Karpas-422 (cell line): ENCODE measurements around the gene AKR1A1. TPM values are rescaled to one million over a fixed set of nuclear protein-coding genes. Genes with fewer than 3 reads are reported as not detected.
"Not testable (repeated sequence)": the region's sequence is repeated elsewhere in the genome, so short reads cannot be mapped to it uniquely, and the experiment has no call there.

ENCODE experiments used
- DNase-seq: peaks from one replicate; pipeline ENCODE4 v3.0.0-alpha.2; 2015
- H2AFZ ChIP-seq: fragments of 200-600 bp; sonication (generic); 2 replicates; pipeline ENCODE4 v1.6.1; 2014; ENCODE audit warnings: antibody characterized with exemption, low read length, mixed read lengths
- H3K27ac ChIP-seq: fragments of 200-600 bp; sonication (generic); 2 replicates; pipeline ENCODE4 v1.5.1; 2014; ENCODE audit warnings: mild to moderate bottlenecking, low read length, moderate library complexity
- H3K27me3 ChIP-seq: fragments of 200-600 bp; sonication (generic); 2 replicates; pipeline ENCODE4 v1.6.1; 2014; ENCODE audit warnings: low read length, mixed read lengths
- H3K36me3 ChIP-seq: fragments of 200-600 bp; sonication (generic); 2 replicates; pipeline ENCODE4 v1.6.1; 2014; ENCODE audit warnings: low read length, mixed read lengths; ENCODE audit not compliant: insufficient read depth
- H3K4me1 ChIP-seq: fragments of 200-600 bp; sonication (generic); 2 replicates; pipeline ENCODE4 v1.6.1; 2014; ENCODE audit warnings: mild to moderate bottlenecking, low read length, mixed read lengths
- H3K4me2 ChIP-seq: fragments of 200-600 bp; sonication (generic); 2 replicates; pipeline ENCODE4 v1.6.1; 2014; ENCODE audit warnings: low read length, low read depth, mild to moderate bottlenecking; ENCODE audit not compliant: poor library complexity, severe bottlenecking
- H3K4me3 ChIP-seq: fragments of 200-600 bp; sonication (generic); 2 replicates; pipeline ENCODE4 v1.5.1; 2014; ENCODE audit warnings: mild to moderate bottlenecking, antibody characterized with exemption, low read length, mixed read lengths
- H3K79me2 ChIP-seq: fragments of 200-600 bp; sonication (generic); 2 replicates; pipeline ENCODE4 v1.6.1; 2014; ENCODE audit warnings: mild to moderate bottlenecking, low read length, mixed read lengths
- H3K9ac ChIP-seq: fragments of 200-600 bp; sonication (generic); 2 replicates; pipeline ENCODE4 v1.6.0; 2014; ENCODE audit warnings: low read length
- H3K9me2 ChIP-seq: fragments of 200-600 bp; sonication (generic), shearing (Covaris generic); replicated peaks from 2 replicates; pipeline ENCODE4 v1.6.0; 2014; ENCODE audit warnings: mild to moderate bottlenecking, low read length, moderate library complexity; ENCODE audit not compliant: insufficient read depth
- H3K9me3 ChIP-seq: fragments of 300-700, 200-600 bp; sonication (generic); 2 replicates; pipeline ENCODE4 v1.6.1; 2014; ENCODE audit warnings: low read length, mixed read lengths
- H4K20me1 ChIP-seq: fragments of 200-600 bp; sonication (generic); 2 replicates; pipeline ENCODE4 v1.6.1; 2014; ENCODE audit warnings: mild to moderate bottlenecking, antibody characterized with exemption, low read length, low read depth; ENCODE audit not compliant: insufficient read depth
- total RNA-seq: library from RNA; depleted of rRNA; stranded (reverse); fragments of >200 nt; shearing (Covaris generic); gene quantifications from 2 replicates; pipeline ENCODE4 v1.2.3, GENCODE V29; 2014; ENCODE audit warnings: low replicate concordance

AKR1A1 gene
- total RNA-seq, 1 experiment from 2014 or later: 79.0 TPM

DNA sequence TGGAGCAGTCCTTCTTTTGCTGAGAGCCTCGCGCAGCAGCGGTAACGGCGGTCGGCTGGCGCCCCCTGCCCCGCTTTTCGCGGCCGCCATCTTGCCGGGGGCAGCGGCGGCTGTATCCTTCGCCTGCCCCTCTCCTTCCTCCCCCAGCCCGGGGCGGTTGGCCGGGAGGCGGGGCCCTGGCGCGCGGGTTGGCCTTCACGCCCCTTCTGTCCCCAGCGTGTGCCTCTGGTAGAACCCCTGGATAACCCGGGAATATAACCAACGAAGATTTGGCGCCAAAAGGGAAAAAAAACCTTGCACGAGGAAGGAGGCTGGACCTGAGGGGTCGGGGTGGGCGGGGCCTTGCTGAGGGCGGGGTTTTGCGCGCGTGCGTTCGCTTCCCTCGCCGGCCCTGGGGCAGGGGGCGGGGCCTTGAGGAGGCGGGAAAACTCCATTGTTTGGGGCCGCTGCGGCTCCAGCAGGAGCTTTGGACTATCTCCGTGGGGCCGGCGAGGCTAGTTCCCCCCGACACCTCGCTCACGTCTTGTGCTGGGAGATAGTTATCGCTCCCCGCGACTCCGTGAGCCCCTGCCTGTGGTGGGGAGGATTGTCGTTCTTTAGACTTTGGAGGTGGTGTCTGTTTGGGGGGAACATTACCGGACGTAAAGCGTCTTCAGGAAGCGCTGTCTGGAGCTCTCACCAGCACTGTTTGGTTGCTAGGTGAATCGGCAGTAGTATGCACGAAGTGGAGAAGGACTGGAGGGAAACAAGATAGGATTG is 33.9 kb downstream of the AKR1A1 start:
- Histone ChIP-seq H3K4me2 (peak overlapping the region; percentile 97), H3K9ac (peak overlapping the region; percentile 92), H3K27me3 (no peaks in the 10 kb centered on the region), H3K79me2 (peaks cover 56% of the 10 kb centered on the region), H3K36me3 (peaks cover 12% of the 10 kb centered on the region; the same call in 1 of the 2 replicates), H4K20me1 (peaks cover 38% of the 10 kb centered on the region), H3K4me3 (peak overlapping the region; percentile 85), H3K9me3 (no peaks in the 10 kb centered on the region), H2AFZ (peak overlapping the region; percentile 74; the same call in 1 of the 2 replicates), H3K4me1 (peaks cover 46% of the 10 kb centered on the region), H3K27ac (peak overlapping the region; percentile 74), H3K9me2 (no peaks in the 10 kb centered on the region)
- DNase-seq: peak; percentile 96

DNA sequence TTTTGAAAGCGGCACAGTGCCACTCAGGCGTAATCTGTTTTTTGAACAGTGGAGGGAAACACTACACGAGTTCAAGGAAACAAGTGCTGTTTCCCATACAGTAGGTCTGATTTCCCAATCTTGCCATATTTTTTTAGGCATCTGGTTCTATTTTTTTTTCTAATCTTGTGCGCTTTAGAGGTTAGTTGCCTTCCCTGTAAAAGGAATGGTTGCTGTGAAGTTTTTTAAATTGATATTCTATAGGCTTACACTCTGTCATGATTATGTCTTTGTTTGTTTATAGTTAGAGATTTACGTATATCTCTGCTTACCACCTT is 34.4 kb downstream of the AKR1A1 start:
- H3K9ac ChIP-seq: peak overlapping the region; percentile 92
- H3K9me3 ChIP-seq: no peaks in the 10 kb centered on the region
- peak overlapping the region; percentile 97 for H3K4me2 ChIP-seq
- no peak overlapping the region for H3K27ac ChIP-seq
- H3K27me3 ChIP-seq: no peaks in the 10 kb centered on the region
- no peak overlapping the region for H2AFZ ChIP-seq
- no peaks in the 10 kb centered on the region for H3K9me2 ChIP-seq
- peaks cover 12% of the 10 kb centered on the region; the same call in 1 of the 2 replicates for H3K36me3 ChIP-seq
- H3K79me2 ChIP-seq: peaks cover 62% of the 10 kb centered on the region
- peak overlapping the region; percentile 85 for H3K4me3 ChIP-seq
- peaks cover 43% of the 10 kb centered on the region for H4K20me1 ChIP-seq
- no peak for DNase-seq
- H3K4me1 ChIP-seq: peaks cover 52% of the 10 kb centered on the region

DNA sequence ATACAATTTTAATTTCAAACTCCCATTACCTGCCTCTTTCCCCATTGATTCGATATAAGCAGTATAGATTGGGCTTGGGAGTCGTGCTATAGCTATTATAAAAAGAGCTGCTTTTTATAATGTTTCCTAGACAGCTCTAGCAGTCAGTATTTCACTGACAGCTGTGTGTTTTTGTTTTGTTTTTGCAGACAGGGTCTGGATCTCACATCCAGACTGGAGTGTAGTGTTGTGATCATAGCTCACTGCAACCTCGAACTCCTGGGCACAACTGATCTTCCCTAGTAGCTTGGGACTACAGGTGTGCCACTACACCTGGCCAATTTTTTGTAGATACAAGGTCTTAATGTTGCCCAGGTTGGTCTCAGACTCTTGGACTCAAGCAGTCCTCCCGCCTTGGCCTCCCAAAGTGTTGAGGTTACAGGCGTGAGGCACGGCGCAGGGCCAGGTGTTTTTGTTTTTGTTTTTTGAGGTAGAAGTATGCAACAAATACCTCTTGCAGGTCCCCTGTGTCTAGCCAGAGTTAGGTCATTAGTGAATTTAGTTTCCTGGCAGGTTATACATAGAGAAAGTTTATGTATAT is 35.0 kb downstream of the AKR1A1 start:
- H3K4me3 ChIP-seq: peak overlapping the region; percentile 85
- no peak overlapping the region for H2AFZ ChIP-seq
- no peak for DNase-seq
- no peaks in the 10 kb centered on the region for H3K27me3 ChIP-seq
- H3K4me2 ChIP-seq: peak overlapping the region; percentile 97
- H3K27ac ChIP-seq: no peak overlapping the region
- H3K36me3 ChIP-seq: peaks cover 12% of the 10 kb centered on the region; the same call in 1 of the 2 replicates
- H3K9ac ChIP-seq: peak overlapping the region; percentile 92
- H4K20me1 ChIP-seq: peaks cover 44% of the 10 kb centered on the region
- H3K79me2 ChIP-seq: peaks cover 67% of the 10 kb centered on the region
- no peaks in the 10 kb centered on the region for H3K9me3 ChIP-seq
- H3K9me2 ChIP-seq: no peaks in the 10 kb centered on the region
- peaks cover 53% of the 10 kb centered on the region for H3K4me1 ChIP-seq

DNA sequence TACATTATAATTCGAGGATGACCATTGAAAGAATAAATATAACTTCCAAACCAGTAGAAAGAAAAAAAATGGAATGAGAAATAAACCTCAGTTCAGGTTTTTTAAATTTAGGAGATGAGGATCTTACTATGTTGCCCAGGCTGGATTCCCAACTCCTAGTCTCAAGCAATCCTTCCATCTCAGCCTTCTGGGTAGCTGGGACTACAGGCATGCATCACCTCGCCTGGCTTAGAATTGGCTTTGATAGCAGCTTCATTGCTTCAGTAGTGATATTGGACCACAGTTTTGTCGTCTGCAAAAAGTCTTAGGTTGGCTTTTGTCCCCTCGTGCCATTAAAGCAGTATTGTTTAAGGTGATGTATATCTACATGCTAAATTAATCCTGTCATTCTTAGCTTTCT is 36.1 kb downstream of the AKR1A1 start:
- H3K9me3 ChIP-seq: no peaks in the 10 kb centered on the region
- peak overlapping the region; percentile 97 for H3K4me2 ChIP-seq
- H4K20me1 ChIP-seq: peaks cover 44% of the 10 kb centered on the region
- peaks cover 52% of the 10 kb centered on the region for H3K4me1 ChIP-seq
- H3K36me3 ChIP-seq: peaks cover 17% of the 10 kb centered on the region; the same call in 1 of the 2 replicates
- H3K4me3 ChIP-seq: no peak overlapping the region
- H3K79me2 ChIP-seq: peaks cover 78% of the 10 kb centered on the region
- no peaks in the 10 kb centered on the region for H3K27me3 ChIP-seq
- no peaks in the 10 kb centered on the region for H3K9me2 ChIP-seq
- DNase-seq: no peak
- H3K9ac ChIP-seq: peak overlapping the region; percentile 92; the same call in 1 of the 2 replicates
- no peak overlapping the region for H3K27ac ChIP-seq
- no peak overlapping the region for H2AFZ ChIP-seq

DNA sequence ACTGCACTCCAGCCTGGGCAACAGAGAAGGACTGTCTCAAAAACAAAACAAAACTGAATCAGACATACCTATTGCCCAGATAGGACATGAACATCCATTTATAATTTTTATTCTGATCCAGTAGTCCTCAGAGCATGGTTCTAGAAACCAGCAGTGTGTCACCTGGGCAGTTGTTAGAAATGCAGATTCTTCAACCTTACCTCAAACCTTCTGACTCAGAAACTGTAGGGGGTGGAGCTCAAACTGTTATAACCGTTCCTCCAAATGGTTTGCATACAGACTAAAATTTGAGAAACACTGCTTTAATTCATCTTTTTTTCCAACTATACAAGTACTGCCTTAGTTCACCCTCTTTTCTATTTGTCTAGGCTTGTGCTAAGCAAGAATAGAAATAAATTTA is 39.2 kb downstream of the AKR1A1 start:
- Histone ChIP-seq H3K9me3 (no peaks in the 10 kb centered on the region), H3K9me2 (no peaks in the 10 kb centered on the region), H3K4me3 (no peak overlapping the region), H3K36me3 (peaks cover 30% of the 10 kb centered on the region; the same call in 1 of the 2 replicates), H3K9ac (no peak overlapping the region), H4K20me1 (peaks cover 48% of the 10 kb centered on the region), H3K79me2 (peaks cover 99% of the 10 kb centered on the region), H3K4me1 (peaks cover 38% of the 10 kb centered on the region), H3K4me2 (no peak overlapping the region), H3K27me3 (no peaks in the 10 kb centered on the region), H2AFZ (no peak overlapping the region), H3K27ac (no peak overlapping the region)
- DNase-seq: no peak

DNA sequence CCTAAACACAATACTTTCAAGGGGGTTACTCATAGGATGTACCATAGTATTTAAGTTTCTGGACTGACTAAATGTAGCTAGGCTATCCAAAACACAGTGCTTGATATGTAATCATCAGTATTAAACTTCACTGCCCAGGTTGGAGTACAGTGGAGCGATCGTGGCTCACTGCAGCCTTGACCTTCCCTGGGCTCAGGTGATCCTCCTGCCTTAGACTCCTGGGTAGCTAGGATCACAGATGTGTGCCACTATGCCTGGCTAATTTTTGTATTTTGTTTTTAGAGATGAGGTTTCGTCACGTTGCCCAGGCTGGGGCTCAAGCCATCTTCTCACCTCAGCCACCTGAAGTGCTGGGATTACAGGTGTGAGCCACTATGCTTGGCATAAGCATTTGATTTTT is 43.8 kb downstream of the AKR1A1 start:
- Histone ChIP-seq H3K79me2 (peaks cover 98% of the 10 kb centered on the region), H3K9me3 (no peaks in the 10 kb centered on the region), H3K36me3 (peaks cover 42% of the 10 kb centered on the region; the same call in 1 of the 2 replicates), H3K4me1 (peaks cover 8% of the 10 kb centered on the region), H3K27ac (no peak overlapping the region), H3K4me2 (no peak overlapping the region), H3K9me2 (no peaks in the 10 kb centered on the region), H3K9ac (no peak overlapping the region), H3K4me3 (no peak overlapping the region), H2AFZ (no peak overlapping the region), H3K27me3 (no peaks in the 10 kb centered on the region), H4K20me1 (peaks cover 14% of the 10 kb centered on the region)
- no peak for DNase-seq

DNA sequence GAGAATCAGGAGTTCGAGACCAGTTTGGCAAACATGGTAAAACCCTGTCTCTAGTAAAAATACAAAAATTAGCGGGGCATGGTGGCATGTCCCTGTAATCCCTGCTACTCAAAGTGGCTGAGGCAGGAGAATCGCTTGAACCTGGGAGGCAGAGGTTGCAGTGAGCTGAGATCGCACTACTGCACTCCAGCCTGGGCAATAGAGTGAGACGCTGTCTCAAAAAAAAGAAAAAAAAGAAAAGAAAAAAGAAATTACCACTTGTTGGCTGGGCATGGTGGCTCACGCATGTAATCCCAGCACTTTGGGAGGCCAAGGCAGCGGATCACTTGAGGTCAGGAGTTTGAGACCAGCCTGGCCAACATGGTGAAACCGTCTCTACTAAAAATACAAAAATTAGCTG is 46.1 kb downstream of the AKR1A1 start:
- not testable (repeated sequence) for H3K27ac ChIP-seq, H3K4me2 ChIP-seq, H3K9me2 ChIP-seq, DNase-seq, H3K27me3 ChIP-seq, H3K4me1 ChIP-seq, H3K9ac ChIP-seq, H4K20me1 ChIP-seq, H3K4me3 ChIP-seq, H2AFZ ChIP-seq, H3K9me3 ChIP-seq
- Histone ChIP-seq H3K79me2 (peaks cover 97% of the 10 kb centered on the region), H3K36me3 (peaks cover 42% of the 10 kb centered on the region; the same call in 1 of the 2 replicates)

DNA sequence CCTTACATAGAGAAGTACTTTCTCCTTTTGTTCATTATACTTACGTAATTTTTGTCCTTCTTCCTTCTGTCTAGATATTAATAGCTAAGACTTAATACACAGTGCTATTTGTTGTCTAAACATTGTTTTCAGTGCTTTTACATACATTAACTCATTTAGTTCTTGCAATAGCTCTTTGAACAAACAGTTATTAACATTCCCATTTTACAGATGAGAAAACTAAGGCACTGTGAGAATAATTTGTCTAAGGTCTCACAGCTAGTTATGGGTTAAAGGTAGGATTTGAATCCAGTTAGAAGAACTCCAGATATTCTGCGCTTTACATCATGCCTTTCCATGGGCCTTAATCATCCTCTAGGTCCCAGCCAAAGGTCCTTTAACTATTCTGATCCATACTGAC is 53.6 kb downstream of the AKR1A1 start:
- Histone ChIP-seq H3K9me2 (no peaks in the 10 kb centered on the region), H3K4me3 (no peak overlapping the region), H4K20me1 (peaks cover 6% of the 10 kb centered on the region), H3K27ac (no peak overlapping the region), H2AFZ (no peak overlapping the region), H3K36me3 (peaks cover 60% of the 10 kb centered on the region), H3K4me1 (no peaks in the 10 kb centered on the region), H3K4me2 (no peak overlapping the region), H3K9ac (no peak overlapping the region), H3K27me3 (no peaks in the 10 kb centered on the region), H3K79me2 (peaks cover 76% of the 10 kb centered on the region), H3K9me3 (no peaks in the 10 kb centered on the region)
- DNase-seq: no peak
